PFSK-1 (cell line): ENCODE measurements around the gene CDT1.

ENCODE experiments used
- FOXP2 ChIP-seq: optimal IDR thresholded peaks from 2 replicates; pipeline ENCODE3; 2011; ENCODE audit warnings: borderline replicate concordance, control low read depth, inconsistent platforms; ENCODE audit not compliant: insufficient read depth; ENCODE audit errors: extremely low read length, extremely low read depth
- POLR2AphosphoS5 ChIP-seq: IDR thresholded peaks from 2 replicates; pipeline ENCODE4 v1.6.1; 2012; ENCODE audit warnings: low read depth, mild to moderate bottlenecking, control low read depth, low read length, moderate library complexity
- REST ChIP-seq, 2 experiments: IDR thresholded peaks; 2 replicates each; pipeline versions ENCODE4 v1.6.1 to v1.8.0; 2011 to 2012; ENCODE audit warnings: low read depth in 2 of 2, low read length in 2 of 2, control low read depth in 1 of 2, inconsistent platforms in 1 of 2, mild to moderate bottlenecking in 1 of 2, moderate library complexity in 1 of 2; ENCODE audit not compliant: insufficient read depth in 1 of 2
- SIN3A ChIP-seq: IDR thresholded peaks from 2 replicates; pipeline ENCODE4 v1.6.1; 2012; ENCODE audit warnings: mild to moderate bottlenecking, low read length, moderate library complexity, borderline replicate concordance; ENCODE audit not compliant: insufficient read depth
- TAF1 ChIP-seq: IDR thresholded peaks from 2 replicates; pipeline ENCODE4 v1.6.1; 2012; ENCODE audit warnings: low read length, control low read depth, borderline replicate concordance; ENCODE audit not compliant: insufficient read depth

The CDT1 gene

GRCh38 chr16:88830783-88831182 is 27.2 kb downstream of the CDT1 start:
- TF ChIP-seq REST (IDR thresholded peaks at IDR 0.05; ENCODE audit: insufficient read depth in 1 of 2, low read depth in 2 of 2, low read length in 2 of 2), result no peak

- TF ChIP-seq FOXP2 (no peak), REST (IDR thresholded peaks at IDR 0.05; ENCODE audit: insufficient read depth in 1 of 2, low read depth in 2 of 2, low read length in 2 of 2) (no peak), SIN3A (no peak), TAF1 (no peak), POLR2AphosphoS5 (no peak)
Observed at GRCh38 chr16:88831838-88832237, 28.2 kb downstream of the CDT1 start.

GRCh38 chr16:88833086-88833485 is 29.5 kb downstream of the CDT1 start:
- TF ChIP-seq REST (IDR thresholded peaks at IDR 0.05; ENCODE audit: insufficient read depth in 1 of 2, low read depth in 2 of 2, low read length in 2 of 2) (no peak), TAF1 (no peak), SIN3A (no peak), FOXP2 (no peak), POLR2AphosphoS5 (no peak)

- TF ChIP-seq SIN3A, result no peak
- TF ChIP-seq POLR2AphosphoS5, result no peak
- no peak for TF ChIP-seq TAF1
- no peak for TF ChIP-seq REST (IDR thresholded peaks at IDR 0.05; ENCODE audit: insufficient read depth in 1 of 2, low read depth in 2 of 2, low read length in 2 of 2)
- no peak for TF ChIP-seq FOXP2
Observed at GRCh38 chr16:88834670-88835069, 31.1 kb downstream of the CDT1 start.

- TF ChIP-seq POLR2AphosphoS5, result no peak
Observed at GRCh38 chr16:88835383-88835782, 31.8 kb downstream of the CDT1 start.

- TF ChIP-seq TAF1, result no peak
- TF ChIP-seq SIN3A, result no peak
- TF ChIP-seq POLR2AphosphoS5, result no peak
- no peak for TF ChIP-seq REST (IDR thresholded peaks at IDR 0.05; ENCODE audit: insufficient read depth in 1 of 2, low read depth in 2 of 2, low read length in 2 of 2)
- no peak for TF ChIP-seq FOXP2
Observed at GRCh38 chr16:88835818-88836217, 32.2 kb downstream of the CDT1 start.
